T-helper 22 cell (primary cell): ENCODE data around the gene SPSB2.
A peak's percentile ranks its signal among the peaks of the same experiment; 100 is the strongest.

Experiments used
- DNase-seq: peaks from one replicate; pipeline ENCODE4 v3.0.0-alpha.2; 2020; ENCODE audit warnings: low read depth

Gene SPSB2

GRCh38 chr12:6830999-6831398, 42.1 kb downstream of the SPSB2 start:
- no peak for DNase-seq

GRCh38 chr12:6830286-6830890, 42.7 kb downstream of the SPSB2 start:
- no peak for DNase-seq

GRCh38 chr12:6829536-6830220, 43.4 kb downstream of the SPSB2 start:
- DNase-seq, result no peak

GRCh38 chr12:6828781-6829535, 44.1 kb downstream of the SPSB2 start:
- DNase-seq, result no peak

GRCh38 chr12:6827982-6828780, 44.9 kb downstream of the SPSB2 start, which contains the start of gene P3H3:
Gene P3H3, plus strand, starts transcription at chr12:6828407. Its CDS starts 34 bp downstream, at chr12:6828441.
- no peak for DNase-seq

GRCh38 chr12:6827437-6827911, 45.6 kb downstream of the SPSB2 start:
- no peak for DNase-seq

GRCh38 chr12:6826734-6827436, 46.2 kb downstream of the SPSB2 start:
- no peak for DNase-seq

- no peak for DNase-seq
Measured at GRCh38 chr12:6826125-6826733, 46.9 kb downstream of the SPSB2 start.

GRCh38 chr12:6825398-6826124, 47.5 kb downstream of the SPSB2 start:
- DNase-seq, result peak; percentile 41

- no peak for DNase-seq
Measured at GRCh38 chr12:6824901-6825381, 48.2 kb downstream of the SPSB2 start.

- DNase-seq, result no peak
Measured at GRCh38 chr12:6824085-6824775, 48.9 kb downstream of the SPSB2 start.

GRCh38 chr12:6823182-6824084, 49.7 kb downstream of the SPSB2 start:
- no peak for DNase-seq

GRCh38 chr12:6822426-6823135, 50.5 kb downstream of the SPSB2 start:
- DNase-seq, result no peak

GRCh38 chr12:6821591-6822425, 51.3 kb downstream of the SPSB2 start, which contains the start of gene GPR162:
Gene GPR162, plus strand, starts transcription at chr12:6821821. Its CDS starts 2,078 bp downstream, at chr12:6823899.
- DNase-seq, result no peak
